HEK293T (cell line): ENCODE results near the gene ADAMTSL2.

ENCODE experiments used
- ARNT ChIP-seq: fragments of 450-650 bp; IDR thresholded peaks from 2 replicates; pipeline ENCODE4 v1.6.1; 2017; ENCODE audit warnings: mild to moderate bottlenecking
- FOXA1 ChIP-seq: fragments of 450-650 bp; IDR thresholded peaks from 2 replicates; pipeline ENCODE4 v1.6.1; 2016; ENCODE audit warnings: mild to moderate bottlenecking
- FOXK2 ChIP-seq: fragments of 450-650 bp; IDR thresholded peaks from 2 replicates; pipeline ENCODE4 v1.6.1; 2016; ENCODE audit warnings: mild to moderate bottlenecking
- FOXM1 ChIP-seq: fragments of 450-650 bp; IDR thresholded peaks from 2 replicates; pipeline ENCODE4 v1.6.1; 2017; ENCODE audit warnings: mild to moderate bottlenecking, borderline replicate concordance
- SUZ12 ChIP-seq: fragments of 450-650 bp; IDR thresholded peaks from 2 replicates; pipeline ENCODE4 v1.6.1; 2016; ENCODE audit warnings: mild to moderate bottlenecking
- ZNF384 ChIP-seq: fragments of 450-650 bp; IDR thresholded peaks from 2 replicates; pipeline ENCODE4 v1.6.1; 2016

- TF ChIP-seq FOXA1 (no peak), FOXK2 (no peak), FOXM1 (no peak), ZNF384 (no peak), ARNT (no peak), SUZ12 (no peak)
Observed at GRCh38 chr9:133509179-133510083, 25.1 kb upstream of the ADAMTSL2 start.
